GM12878 (cell line): ENCODE measurements around the gene ENDOU. TPM values are rescaled to one million over a fixed set of nuclear protein-coding genes. Genes with fewer than 3 reads are reported as not detected.

Experiments used
- ATAC-seq: fragments of 200-7000 bp; cut with Tn5 transposase; 3 replicates; pipeline ENCODE4 v1.9.1; 2020; ENCODE audit warnings: mild to moderate bottlenecking, moderate library complexity
- BruUV-seq: library from RNA; stranded (reverse); fragments of 400-500 nt; replicated peaks from 2 replicates; lab custom pipeline; 2021; lab: Mats Ljungman, UMichigan
- CTCF ChIA-PET: fragments of 300-600 bp; sonication (Branson Sonifier 250); formaldehyde crosslinking; extraction: SDS; loops from one replicate; lab custom pipeline; 2021; ENCODE audit warnings: inconsistent platforms; lab: Yijun Ruan, JAX
- POLR2A ChIA-PET: fragments of 350-600 bp; formaldehyde crosslinking; extraction: SDS; loops from one replicate; lab custom pipeline; 2021; ENCODE audit warnings: inconsistent platforms; lab: Charles Lee
- RAD21 ChIA-PET: fragments of 300-600 bp; sonication (Branson Sonifier 250); formaldehyde crosslinking; loops from one replicate; lab custom pipeline; 2023; ENCODE audit warnings: antibody characterized with exemption; ENCODE audit not compliant: unreplicated experiment; lab: Charles Lee
- SMC1A ChIA-PET: fragments of 300-600 bp; sonication (Branson Sonifier 250); formaldehyde crosslinking; loops from one replicate; lab custom pipeline; 2023; ENCODE audit not compliant: unreplicated experiment, uncharacterized antibody; lab: Charles Lee
- DNase-seq: peaks from one replicate; pipeline ENCODE4 v3.0.0-alpha.2; 2011; ENCODE audit warnings: low read depth, low spot score
- FAIRE-seq: peaks from 3 replicates; lab custom pipeline; 2011; peaks lifted over from hg19 to GRCh38; lab: Jason Lieb, UNC
- H2AFZ ChIP-seq: 2 replicates; pipeline ENCODE4 v1.6.0; 2011; ENCODE audit warnings: low read depth, low read length, control low read depth; ENCODE audit not compliant: control insufficient read depth
- H3K27ac ChIP-seq: 2 replicates; pipeline ENCODE4 v1.5.1; 2011; ENCODE audit warnings: control low read depth; ENCODE audit not compliant: control insufficient read depth, insufficient read depth
- H3K27me3 ChIP-seq, 2 experiments: replicated peaks in 1 of 2; 2 replicates each; pipeline versions ENCODE4 v1.6.0 to v1.6.1; 2011; ENCODE audit warnings: low read length in 1 of 2; ENCODE audit not compliant: control insufficient read depth in 2 of 2, insufficient read depth in 2 of 2
- H3K36me3 ChIP-seq, 2 experiments: 2 replicates each; pipeline ENCODE4 v1.5.1; 2011; ENCODE audit warnings: low read length in 1 of 2; ENCODE audit not compliant: control insufficient read depth in 2 of 2, insufficient read depth in 2 of 2
- H3K4me1 ChIP-seq: 2 replicates; pipeline ENCODE4 v1.6.1; 2011; ENCODE audit warnings: mild to moderate bottlenecking, low read length, moderate library complexity, mixed read lengths; ENCODE audit not compliant: control insufficient read depth, insufficient read depth
- H3K4me2 ChIP-seq: 2 replicates; pipeline ENCODE4 v1.6.0; 2011; ENCODE audit warnings: control low read depth; ENCODE audit not compliant: control insufficient read depth, insufficient read depth
- H3K4me3 ChIP-seq: fragments of 200-600 bp; sonication (generic); 2 replicates; pipeline ENCODE4 v1.5.1; 2016
- H3K79me2 ChIP-seq: 2 replicates; pipeline ENCODE4 v1.6.0; 2011; ENCODE audit warnings: low read length; ENCODE audit not compliant: control insufficient read depth, insufficient read depth
- H3K9ac ChIP-seq: 2 replicates; pipeline ENCODE4 v1.8.0; 2011; ENCODE audit warnings: low read length, control low read depth, mixed read lengths; ENCODE audit not compliant: control insufficient read depth, insufficient read depth
- H3K9me3 ChIP-seq: replicated peaks from 3 replicates; pipeline ENCODE4 v1.5.1; 2011; ENCODE audit warnings: mild to moderate bottlenecking, low read length; ENCODE audit not compliant: control insufficient read depth, insufficient read depth
- H4K20me1 ChIP-seq: 2 replicates; pipeline ENCODE4 v1.6.0; 2011; ENCODE audit not compliant: control insufficient read depth, insufficient read depth
- ATF3 ChIP-seq: IDR thresholded peaks from 2 replicates; pipeline ENCODE4 v1.6.1; 2011; ENCODE audit warnings: low read depth, mild to moderate bottlenecking, low read length, moderate library complexity, borderline replicate concordance; ENCODE audit errors: extremely low read depth
- CREB1 ChIP-seq: IDR thresholded peaks from 2 replicates; pipeline ENCODE4 v1.6.1; 2012; ENCODE audit warnings: low read depth, mild to moderate bottlenecking, inconsistent platforms
- EED ChIP-seq: sonication (generic); IDR thresholded peaks from 2 replicates; pipeline ENCODE4 v1.6.1; 2016; ENCODE audit warnings: antibody characterized with exemption, low read depth
- EP300 ChIP-seq, 2 experiments: fragments of 150-350 bp in 1 of 2; IDR thresholded peaks; 2 replicates each; pipeline ENCODE4 v1.6.1; 2011 to 2012; ENCODE audit warnings: low read depth in 2 of 2, low read length in 2 of 2, borderline replicate concordance in 1 of 2, improper control_type of control experiment in 1 of 2, inconsistent platforms in 1 of 2; ENCODE audit not compliant: control insufficient read depth in 1 of 2
- ETV6 ChIP-seq, 2 experiments: fragments of 450-650 bp in 1 of 2; IDR thresholded peaks in 1 of 2; conservative IDR thresholded peaks in 1 of 2; 2 replicates each; pipeline ENCODE4 v1.6.1; 2014; ENCODE audit warnings: antibody characterized with exemption in 1 of 2, borderline replicate concordance in 1 of 2, low read depth in 1 of 2, mild to moderate bottlenecking in 1 of 2, moderate library complexity in 1 of 2
- LARP7 ChIP-seq: fragments of 450-650 bp; IDR thresholded peaks from 2 replicates; pipeline ENCODE4 v1.6.1; 2017; ENCODE audit warnings: mild to moderate bottlenecking
- MTA3 ChIP-seq: IDR thresholded peaks from 2 replicates; pipeline ENCODE4 v1.6.1; 2012; ENCODE audit warnings: low read length, inconsistent platforms, borderline replicate concordance
- MYB ChIP-seq: fragments of 150-350 bp; IDR thresholded peaks from 2 replicates; pipeline ENCODE4 v1.6.1; 2014; ENCODE audit warnings: mild to moderate bottlenecking, low read depth, low read length, borderline replicate concordance
- NR2C1 ChIP-seq: fragments of 450-650 bp; IDR thresholded peaks from 2 replicates; pipeline ENCODE4 v1.6.1; 2017; ENCODE audit warnings: antibody characterized with exemption, mild to moderate bottlenecking, moderate library complexity
- REST ChIP-seq: IDR thresholded peaks from 2 replicates; pipeline ENCODE4 v1.6.1; 2012; ENCODE audit warnings: mild to moderate bottlenecking, low read depth, low read length
- WGBS: methylation state at CpG from one replicate; pipeline ENCODE4 v1.1.6; 2016; ENCODE audit warnings: low lambda C conversion rate; ENCODE audit not compliant: insufficient replicate concordance, insufficient coverage; ENCODE audit errors: missing lambda C conversion rate; 5-methylcytosine and 5-hydroxymethylcytosine counted together
- in situ Hi-C: fragments of 300-500 bp; cut with MboI; formaldehyde crosslinking; loops from 9 replicates; pipeline ENCODE4 v1.14.3; 2018; ENCODE audit warnings: mixed read lengths
- intact Hi-C: fragments of 100-400 bp; cut with micrococcal nuclease; formaldehyde crosslinking; loops from one replicate; pipeline ENCODE4 v1.14.2; 2022; ENCODE audit not compliant: unreplicated experiment
- polyA plus RNA-seq, 11 experiments: library from polyadenylated mRNA; depleted of rRNA in 4 of 11; unstranded in 6 of 11; stranded (reverse) in 5 of 11; fragments of >200 nt; fragmentation: Nextera tagmentation in 4 of 11; fragmentation: Illumina TruSeq in 1 of 11; extraction: Ambion mirVana in 4 of 11; extraction: Trizol in 1 of 11; gene quantifications; 1 replicate in 1 of 11; 2 replicates in 10 of 11; pipeline versions ENCODE4 v1.2.1 to v1.2.3, GENCODE V29; 2011 to 2016; ENCODE audit warnings: inconsistent platforms in 2 of 11, missing spikeins in 2 of 11, low read depth in 1 of 11
- total RNA-seq, 4 experiments: library from RNA; depleted of rRNA in 3 of 4; stranded (reverse); fragments of >200 nt in 3 of 4; fragmentation: Illumina TruSeq in 1 of 4; extraction: Trizol in 1 of 4; gene quantifications; 2 replicates each; pipeline versions ENCODE4 v1.2.1 to v1.2.3, GENCODE V29; 2013 to 2021

The ENDOU gene
- total and polyA plus RNA-seq, 10 of the 15 experiments (the other 5 are each of a cell fraction or from before 2014, with no cell fraction given): 0.03 to 0.17 (median 0.10) TPM; not detected in 4

DNA sequence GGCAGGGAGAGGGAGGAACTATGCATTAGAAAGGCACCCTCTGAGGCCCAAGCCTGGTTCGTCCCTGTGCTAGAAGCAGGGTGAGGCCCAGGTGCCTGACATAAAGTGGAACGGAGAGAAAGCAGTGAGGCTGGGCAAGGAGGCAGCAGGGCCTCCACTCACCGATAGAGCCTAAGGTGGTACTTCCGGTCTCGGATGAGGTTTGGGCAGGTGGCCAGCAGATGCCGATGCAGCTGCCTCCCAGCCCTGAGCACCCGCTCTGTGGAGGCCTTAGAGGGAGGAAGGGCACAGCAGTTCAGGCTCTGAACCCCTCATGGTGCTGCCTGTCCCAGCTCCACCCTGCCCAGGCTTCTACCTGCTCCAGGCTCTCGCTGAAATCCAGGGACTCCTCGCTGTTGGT lies 26.3 kb upstream of the ENDOU start (continued):
- TF ChIP-seq REST (no peak), CREB1 (no peak), LARP7 (no peak), NR2C1 (no peak)

GRCh38 chr12:47750916-47751470 lies 25.7 kb upstream of the ENDOU start:
- ChIA-PET CTCF (interaction anchor here (14.5 kb wide), 1 partner anchor 7 kb away, joined by 507 read pairs; no protein-coding TSS in a partner anchor), POLR2A (no interaction called here), SMC1A (interaction anchor here (10.3 kb wide), 1 partner anchor 17 kb away, joined by 97 read pairs; no protein-coding TSS in a partner anchor), RAD21 (no interaction called here)
- H3K4me3 ChIP-seq: no peak overlapping the region
- no peaks in the 10 kb centered on the region for H3K36me3 ChIP-seq
- H3K79me2 ChIP-seq: no peaks in the 10 kb centered on the region
- H4K20me1 ChIP-seq: no peaks in the 10 kb centered on the region
- BruUV-seq: no TSS peak
- FAIRE-seq (no peak), ATAC-seq (no peak), DNase-seq (no peak)
- peaks cover 32% of the 10 kb centered on the region for H3K4me1 ChIP-seq
- no peak overlapping the region for H3K27ac ChIP-seq
- TF ChIP-seq ETV6 (conservative IDR thresholded peaks at IDR 0.05 in 1 of 2, IDR thresholded peaks at IDR 0.05 in 1 of 2; ENCODE audit: borderline replicate concordance in 1 of 2, low read depth in 1 of 2): no peak
- TF ChIP-seq EP300 (IDR thresholded peaks at IDR 0.05; ENCODE audit: borderline replicate concordance in 1 of 2, control insufficient read depth in 1 of 2, low read depth in 2 of 2, low read length in 2 of 2): no peak
- TF ChIP-seq MTA3: no peak
- TF ChIP-seq MYB: no peak
- no peak for TF ChIP-seq EED
- TF ChIP-seq ATF3: no peak
- no peak overlapping the region for H2AFZ ChIP-seq
- intact Hi-C loops: no loop called here
- no peak overlapping the region for H3K9ac ChIP-seq
- no peaks in the 10 kb centered on the region for H3K27me3 ChIP-seq
- no peaks in the 10 kb centered on the region for H3K9me3 ChIP-seq
- WGBS: 79% methylated on average over 17 of the region's 19 CpGs
- in situ Hi-C loops: no loop called here
- H3K4me2 ChIP-seq: no peak overlapping the region
